AG09319 (cell line): Measurements from ENCODE around the gene CELA2B.
"Not testable (repeated sequence)": the region's sequence is repeated elsewhere in the genome, so short reads cannot be mapped to it uniquely, and the experiment has no call there.

Source experiments
- DNase-seq: peaks from one replicate; pipeline ENCODE4 v3.0.0-alpha.2; 2010; ENCODE audit warnings: low read depth; ENCODE audit errors: extremely low read depth
- CTCF ChIP-seq: IDR thresholded peaks from 2 replicates; pipeline ENCODE4 v1.5.1; 2011; ENCODE audit warnings: low read depth, mild to moderate bottlenecking, inconsistent platforms, low read length, moderate library complexity

Gene CELA2B

GRCh38 chr1:15465674-15466073 lies 10.2 kb upstream of the CELA2B start:
- DNase-seq, result no peak
- TF ChIP-seq CTCF, result no peak

GRCh38 chr1:15466955-15467625 lies 8.8 kb upstream of the CELA2B start:
- not testable (repeated sequence) for DNase-seq

GRCh38 chr1:15468145-15468544 lies 7.8 kb upstream of the CELA2B start:
- TF ChIP-seq CTCF, result no peak
- DNase-seq, result no peak

- DNase-seq, result no peak
These were observed 6.5 kb upstream of the CELA2B start for GRCh38 chr1:15469361-15469760.

GRCh38 chr1:15469821-15470448 lies 6.0 kb upstream of the CELA2B start:
- not testable (repeated sequence) for DNase-seq

More at GRCh38 chr1:15469361-15469760, 6.5 kb upstream of the CELA2B start:
- TF ChIP-seq CTCF, result no peak

GRCh38 chr1:15471067-15471466 lies 4.8 kb upstream of the CELA2B start:
- not testable (repeated sequence) for DNase-seq

- not testable (repeated sequence) for DNase-seq
These were observed 4.2 kb upstream of the CELA2B start for GRCh38 chr1:15471723-15472122.

- no peak for TF ChIP-seq CTCF
- DNase-seq, result no peak
These were observed 3.3 kb upstream of the CELA2B start for GRCh38 chr1:15472587-15472986.

- no peak for DNase-seq
- TF ChIP-seq CTCF, result no peak
These were observed 1.0 kb downstream of the CELA2B start for GRCh38 chr1:15476927-15477326.
